ACHN (cell line): Measurements from ENCODE around the gene FRG2C.
"Not testable (repeated sequence)": the region's sequence is repeated elsewhere in the genome, so short reads cannot be mapped to it uniquely, and the experiment has no call there.

Experiments
- DNase-seq: peaks from one replicate; pipeline ENCODE4 v3.0.0-alpha.2; 2015
- in situ Hi-C: cut with HindIII; loops from 2 replicates; pipeline ENCODE4 v1.10.0; 2017; ENCODE audit warnings: low sequenced_read_pairs, low pct_ligation_motif_present, low pct_unique_long_range_greater_than_20kb

FRG2C gene

DNA sequence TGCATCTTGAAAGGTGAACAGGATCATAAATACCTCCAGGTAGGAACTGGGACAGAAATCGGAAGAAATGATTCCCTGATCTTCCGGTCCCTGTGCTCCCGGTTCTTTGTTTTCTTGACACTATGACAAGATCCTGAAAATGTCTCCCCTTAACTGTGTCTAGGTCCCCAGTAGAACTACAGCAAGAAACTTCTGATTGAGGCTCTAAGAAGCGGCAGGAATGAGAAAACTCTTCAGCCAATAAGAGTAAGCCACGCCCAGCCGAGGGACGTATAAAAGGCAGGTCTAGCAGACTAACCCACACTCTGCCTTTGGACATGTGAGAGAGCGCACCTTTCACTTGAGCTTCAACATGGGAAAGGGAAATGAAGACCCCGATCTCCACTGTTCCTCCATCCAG lies at the start of gene FRG2C:
Gene FRG2C (plus strand): TSS at position 301 of the 400 bp plus-strand sequence. CDS start 52 bp downstream, at position 353.
- DNase-seq, in situ Hi-C loops: not testable (repeated sequence)

DNA sequence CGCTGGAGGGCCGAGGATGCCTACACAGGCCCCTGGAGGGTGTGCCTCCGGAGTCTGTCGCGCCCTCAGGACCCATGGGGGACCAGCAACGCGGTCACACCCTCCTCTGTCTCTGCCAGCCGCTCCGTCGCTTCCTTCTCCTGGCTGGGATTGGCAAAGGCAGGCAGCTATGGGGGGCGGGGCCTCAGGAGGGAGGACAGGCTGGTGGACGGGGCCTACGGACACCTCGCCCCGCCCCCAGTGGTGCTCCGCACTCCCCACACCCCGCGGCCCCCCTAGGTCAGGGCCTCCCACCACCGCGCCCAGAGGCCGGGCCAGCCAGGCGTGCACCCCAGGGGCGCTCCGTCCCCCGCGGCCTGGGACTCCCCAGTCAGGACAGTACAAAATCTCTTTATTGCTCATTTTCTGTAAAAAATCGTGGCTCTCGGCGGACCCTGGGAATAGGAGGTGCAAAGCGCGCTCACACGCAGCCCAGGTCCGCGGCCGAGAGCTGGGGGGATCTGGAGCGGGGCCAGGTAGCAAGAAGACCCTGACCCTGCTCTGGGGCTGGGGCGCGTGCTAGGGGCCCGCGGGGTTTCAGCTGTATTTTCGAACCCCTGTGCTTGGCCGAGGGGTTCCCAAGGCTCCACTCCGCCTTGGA lies 45.3 kb upstream of the FRG2C start:
- DNase-seq: peak; percentile 43
- in situ Hi-C loops: not testable (repeated sequence)

DNA sequence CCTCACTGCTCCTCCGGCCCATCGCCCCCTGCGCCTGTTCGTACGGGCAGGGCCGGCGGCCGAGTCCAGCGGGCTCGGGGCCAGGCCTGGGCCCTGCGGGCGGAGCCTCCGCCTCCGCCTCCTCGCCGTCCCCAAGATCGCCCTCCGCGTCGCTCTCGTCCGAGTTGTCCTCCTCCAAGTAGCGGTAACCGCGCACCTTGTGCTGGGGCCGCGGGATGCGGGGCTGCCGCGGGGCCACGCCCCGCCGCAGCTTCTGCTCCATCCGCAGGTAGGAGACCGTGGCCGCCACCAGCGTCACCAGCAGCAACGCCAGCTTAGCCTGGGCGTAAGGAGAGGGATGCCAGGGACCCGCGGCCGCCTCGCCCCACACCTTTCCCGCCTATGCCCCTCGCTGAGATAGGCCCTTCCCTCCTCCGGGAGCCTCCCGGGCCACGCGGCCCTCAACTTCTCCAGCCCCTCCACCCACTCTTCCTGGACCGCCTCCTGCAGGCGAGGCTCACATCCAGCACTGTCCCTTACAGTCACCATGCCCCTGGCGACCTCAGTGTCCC lies 44.6 kb upstream of the FRG2C start:
- DNase-seq, in situ Hi-C loops: not testable (repeated sequence)

DNA sequence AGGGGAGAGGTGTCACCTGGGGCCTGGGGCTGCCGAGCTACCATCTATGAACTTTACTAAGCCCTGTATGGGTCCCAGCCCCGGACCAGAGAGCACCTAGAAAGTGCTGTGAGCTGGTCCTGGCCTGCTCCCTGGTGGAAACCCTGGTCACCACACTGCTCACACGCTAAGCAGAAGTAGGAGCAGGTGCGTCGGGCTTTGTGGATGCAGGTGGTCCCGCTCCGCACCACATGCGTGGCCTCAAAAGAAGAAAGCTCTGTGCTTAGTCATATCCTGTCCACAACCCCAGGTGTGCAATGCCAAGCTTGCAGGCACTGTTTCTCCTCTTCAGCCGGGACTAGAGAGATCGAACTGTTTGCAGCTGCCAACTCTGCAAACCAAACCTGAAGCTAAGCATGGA lies 42.4 kb upstream of the FRG2C start:
- DNase-seq, in situ Hi-C loops: not testable (repeated sequence)

DNA sequence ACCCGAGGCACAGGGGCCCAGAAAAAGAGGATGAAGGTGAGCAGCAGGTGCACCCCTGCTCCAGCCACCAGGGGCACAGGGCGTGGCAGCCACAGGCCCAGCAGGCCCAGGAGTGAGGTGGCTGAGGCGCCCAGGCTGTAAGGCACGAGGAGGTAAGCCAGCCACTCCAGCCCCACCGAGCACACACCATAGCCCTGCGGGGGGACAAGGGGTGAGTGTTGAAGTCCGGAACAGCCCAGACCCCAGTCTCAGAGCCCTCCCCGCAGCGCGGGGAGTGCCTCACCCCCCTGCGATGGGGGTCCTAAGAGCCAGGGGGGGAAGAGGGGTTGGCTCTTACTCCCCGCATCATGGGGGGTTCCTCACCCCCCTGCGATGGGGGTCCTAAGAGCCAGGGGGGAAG lies 40.5 kb upstream of the FRG2C start:
- DNase-seq, in situ Hi-C loops: not testable (repeated sequence)

DNA sequence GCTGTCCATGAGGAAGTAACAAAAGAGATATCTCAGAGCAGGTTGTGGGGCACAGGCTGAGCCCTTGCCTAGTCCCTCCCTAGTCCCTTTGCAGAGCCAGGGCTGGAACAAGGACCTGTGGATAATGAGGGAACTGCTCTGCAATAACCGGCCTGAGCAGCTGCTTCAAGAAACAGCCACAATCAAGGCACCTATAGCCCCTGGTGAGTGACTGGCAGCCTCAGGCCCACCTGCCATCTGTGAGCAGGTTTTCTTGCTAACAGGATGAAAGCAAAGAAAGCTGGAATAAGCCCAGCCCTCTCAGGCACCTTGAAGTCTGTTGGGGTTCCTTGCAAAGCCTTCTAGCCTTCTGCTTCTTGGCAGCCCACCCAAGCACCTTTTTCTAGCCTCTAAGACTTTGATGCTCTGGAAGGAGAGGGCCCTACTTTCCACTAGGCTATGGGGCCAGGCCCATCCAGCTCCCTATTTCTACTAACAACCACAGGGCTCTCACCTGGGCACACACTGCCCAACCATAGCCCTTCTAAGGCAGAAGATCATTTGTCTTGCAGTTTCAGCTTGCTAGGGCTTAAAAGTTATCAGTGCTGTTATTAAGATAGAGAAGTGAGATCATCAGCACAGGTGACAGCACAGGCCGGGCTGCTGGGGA lies 33.1 kb upstream of the FRG2C start:
- DNase-seq, in situ Hi-C loops: not testable (repeated sequence)

DNA sequence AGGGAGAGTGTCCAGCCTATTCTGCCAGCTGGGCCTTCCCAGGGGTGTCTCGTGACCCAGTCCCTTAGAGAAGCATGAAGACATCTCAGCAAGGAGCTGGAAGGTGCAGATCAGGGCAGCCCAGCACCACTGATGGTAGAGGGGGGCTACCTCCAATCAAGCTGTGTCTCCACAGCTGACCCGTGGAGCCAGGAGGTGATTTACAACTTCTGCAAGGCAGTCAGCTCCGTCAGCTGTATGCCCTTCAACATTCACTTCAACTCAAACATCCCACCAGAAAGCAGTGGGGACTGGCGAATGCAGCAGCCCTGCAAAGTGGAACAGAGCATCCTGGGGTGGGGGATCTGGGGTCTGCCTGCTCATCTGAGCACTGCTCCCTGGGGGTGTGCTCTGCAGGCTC lies 32.6 kb upstream of the FRG2C start:
- in situ Hi-C loops: no loop called here
- DNase-seq: no peak

DNA sequence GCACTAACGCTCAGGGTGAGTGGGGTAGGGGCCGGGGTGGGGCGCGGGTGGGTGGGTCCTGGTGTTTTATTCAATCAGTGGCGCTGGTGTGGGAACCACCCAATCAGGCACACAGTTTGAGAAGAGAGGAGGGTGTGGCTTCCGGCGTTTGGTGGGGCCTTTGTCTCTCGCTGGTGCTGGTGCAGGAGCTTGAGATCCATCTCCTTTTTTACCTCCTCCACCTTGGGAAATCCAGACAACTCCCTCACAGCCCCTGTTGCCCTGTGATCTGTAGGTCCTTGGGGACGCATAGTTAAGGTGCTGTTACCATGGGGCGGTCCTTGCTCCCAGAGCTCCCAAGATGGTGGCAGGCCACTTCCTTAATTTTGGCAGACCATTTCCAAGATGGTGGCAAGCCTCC lies 25.2 kb upstream of the FRG2C start:
- DNase-seq, in situ Hi-C loops: not testable (repeated sequence)

DNA sequence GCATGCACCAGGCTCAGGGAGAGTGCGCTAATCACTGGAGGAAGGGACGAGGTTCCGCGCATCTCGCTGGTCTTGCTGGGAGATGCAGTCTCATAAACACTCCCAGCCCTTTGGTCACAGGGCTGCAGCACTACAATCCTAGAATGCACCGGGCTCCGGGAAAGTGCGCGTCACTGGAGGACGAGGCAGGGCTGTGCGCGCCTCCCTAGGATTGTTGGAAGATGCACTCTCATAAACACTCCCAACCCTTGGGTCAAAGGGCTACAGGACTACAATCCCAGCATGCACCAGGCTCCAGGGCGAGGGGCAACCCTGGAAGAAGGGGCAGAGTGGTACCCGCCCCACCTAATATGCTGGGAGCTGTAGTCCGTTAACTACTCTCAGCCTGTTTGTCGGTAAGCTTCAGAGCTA lies 23.0 kb upstream of the FRG2C start:
- DNase-seq, in situ Hi-C loops: not testable (repeated sequence)

DNA sequence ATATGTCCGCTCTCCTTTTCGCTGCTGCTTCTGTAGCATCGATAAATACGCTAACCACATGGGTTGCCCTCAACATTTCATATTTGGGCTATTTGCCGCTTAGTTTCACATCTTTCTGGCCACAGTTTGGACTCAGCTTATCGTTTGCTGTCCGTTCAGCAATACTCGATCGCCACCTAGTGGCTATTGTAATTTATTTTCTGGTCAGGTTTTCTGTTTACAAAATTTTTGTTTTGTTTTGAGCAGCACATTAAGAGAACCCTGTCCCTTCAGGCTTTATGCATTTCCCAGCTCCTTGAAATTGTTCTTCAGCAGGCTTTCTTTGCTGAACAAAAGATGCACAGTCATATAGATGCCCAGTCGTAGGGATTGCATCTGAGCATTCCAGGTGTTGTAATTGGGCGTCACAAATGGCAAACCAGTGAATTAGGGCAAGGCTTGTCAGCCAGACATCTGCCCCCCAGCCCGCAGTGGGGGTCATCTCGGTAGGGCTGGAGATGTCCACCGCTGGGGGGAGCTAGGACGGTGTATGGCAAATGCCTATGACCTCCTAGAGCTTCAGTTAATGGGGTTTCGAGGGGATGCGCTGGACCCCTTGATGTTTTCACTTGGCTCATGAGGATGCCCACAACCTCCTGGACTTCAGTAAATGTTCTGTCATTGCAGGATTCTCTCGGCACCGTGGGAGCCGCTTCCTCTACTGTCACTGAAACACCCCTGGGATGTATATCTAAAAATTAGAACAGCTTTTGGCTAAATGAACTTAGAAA lies 20.9 kb upstream of the FRG2C start:
- in situ Hi-C loops: not testable (repeated sequence)
- peak; percentile 22 for DNase-seq

DNA sequence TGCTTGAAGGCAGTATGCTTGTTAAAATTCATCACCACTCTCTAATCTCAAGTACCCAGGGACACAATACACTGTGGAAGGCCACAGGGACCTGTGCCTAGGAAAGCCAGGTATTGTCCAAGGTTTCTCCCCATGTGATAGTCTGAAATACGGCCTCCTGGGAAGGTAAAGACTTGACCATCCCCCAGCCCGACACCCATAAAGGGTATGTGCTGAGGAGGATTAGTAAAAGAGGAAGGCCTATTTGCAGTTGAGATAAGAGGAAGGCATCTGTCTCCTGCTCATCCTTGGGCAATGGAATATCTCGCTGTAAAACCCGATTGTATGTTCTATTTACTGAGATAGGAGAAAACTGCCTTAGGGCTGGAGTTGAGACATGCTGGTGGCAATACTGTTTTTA lies 18.6 kb upstream of the FRG2C start:
- in situ Hi-C loops, DNase-seq: not testable (repeated sequence)

DNA sequence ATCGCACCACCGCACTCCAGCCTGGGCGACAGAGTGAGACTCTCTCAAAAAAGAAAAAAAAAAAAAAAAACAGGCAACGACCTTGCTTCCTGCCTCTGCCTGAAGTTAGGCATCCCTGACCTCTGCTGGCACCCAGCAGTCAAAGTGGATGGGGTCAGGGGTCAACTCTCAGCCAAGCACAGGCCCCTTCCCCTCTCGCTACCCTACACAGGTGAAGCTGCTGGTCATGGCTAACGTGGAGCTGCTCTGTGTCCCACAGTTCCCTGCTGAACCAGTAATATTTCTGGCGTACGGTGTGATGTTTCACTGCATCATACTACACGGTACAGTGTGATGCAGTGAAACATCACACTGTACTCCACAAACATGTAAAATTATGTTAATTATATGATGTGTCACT lies 13.9 kb upstream of the FRG2C start:
- in situ Hi-C loops: no loop called here

DNA sequence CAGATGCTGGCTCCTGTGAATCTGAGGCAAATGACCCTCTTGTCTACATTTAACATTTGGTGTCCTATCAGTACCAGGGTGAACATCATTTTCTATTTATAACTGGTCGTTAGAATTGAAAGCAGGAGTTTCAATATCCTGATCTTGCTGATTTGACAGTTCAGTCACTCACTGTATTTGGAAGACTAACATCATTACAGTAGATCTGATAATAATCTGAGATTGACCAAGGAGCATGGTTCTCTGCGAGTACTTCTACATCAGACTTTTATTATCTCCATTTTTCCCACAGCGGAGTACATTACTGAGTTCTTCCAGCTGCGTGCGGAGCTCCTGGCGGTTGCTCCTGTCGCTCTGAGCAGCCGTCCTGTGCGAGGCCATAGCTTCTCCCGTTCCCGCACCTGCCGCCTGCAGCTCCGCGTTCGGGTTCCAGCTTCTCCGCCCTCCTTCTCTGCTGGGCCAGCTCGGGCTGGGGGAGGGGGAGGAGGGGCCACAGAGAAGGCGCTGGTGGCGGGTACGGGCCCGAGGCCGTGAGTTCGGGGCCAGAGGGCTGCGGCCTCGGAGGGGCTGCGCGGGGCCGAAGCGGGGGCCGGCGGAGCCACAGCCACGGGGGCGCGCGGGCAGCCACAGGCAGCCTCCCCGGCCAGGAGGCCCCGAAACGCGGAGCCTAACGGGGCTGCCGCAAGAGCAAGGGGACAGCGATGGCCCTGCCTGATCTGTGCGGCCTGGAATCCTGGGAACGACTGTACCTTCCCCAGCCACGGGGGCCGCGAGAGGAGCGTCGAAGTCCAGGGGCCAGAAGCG lies 8.8 kb upstream of the FRG2C start:
- in situ Hi-C loops, DNase-seq: not testable (repeated sequence)

More for the DNA sequence above, 13.9 kb upstream of the FRG2C start:
- no peak for DNase-seq

DNA sequence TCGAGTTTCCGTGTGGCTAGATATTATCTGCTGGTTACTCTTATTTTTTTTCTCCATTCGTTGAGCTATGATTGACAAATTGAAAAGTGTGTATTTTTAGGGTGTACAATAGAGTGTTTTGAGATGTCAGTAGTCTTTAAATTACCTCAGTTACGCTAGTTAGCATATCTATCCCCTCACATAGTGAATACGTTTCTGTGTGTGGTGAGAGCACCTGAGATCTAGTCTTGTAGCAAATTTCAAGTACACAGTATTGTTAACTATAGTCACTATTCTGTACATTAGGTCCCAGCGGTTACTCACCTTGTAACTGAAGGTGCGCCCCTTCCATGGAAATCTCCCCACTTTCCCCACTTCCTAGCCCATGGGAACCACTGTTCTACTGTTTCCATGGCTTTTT lies 8.2 kb upstream of the FRG2C start:
- in situ Hi-C loops, DNase-seq: not testable (repeated sequence)

DNA sequence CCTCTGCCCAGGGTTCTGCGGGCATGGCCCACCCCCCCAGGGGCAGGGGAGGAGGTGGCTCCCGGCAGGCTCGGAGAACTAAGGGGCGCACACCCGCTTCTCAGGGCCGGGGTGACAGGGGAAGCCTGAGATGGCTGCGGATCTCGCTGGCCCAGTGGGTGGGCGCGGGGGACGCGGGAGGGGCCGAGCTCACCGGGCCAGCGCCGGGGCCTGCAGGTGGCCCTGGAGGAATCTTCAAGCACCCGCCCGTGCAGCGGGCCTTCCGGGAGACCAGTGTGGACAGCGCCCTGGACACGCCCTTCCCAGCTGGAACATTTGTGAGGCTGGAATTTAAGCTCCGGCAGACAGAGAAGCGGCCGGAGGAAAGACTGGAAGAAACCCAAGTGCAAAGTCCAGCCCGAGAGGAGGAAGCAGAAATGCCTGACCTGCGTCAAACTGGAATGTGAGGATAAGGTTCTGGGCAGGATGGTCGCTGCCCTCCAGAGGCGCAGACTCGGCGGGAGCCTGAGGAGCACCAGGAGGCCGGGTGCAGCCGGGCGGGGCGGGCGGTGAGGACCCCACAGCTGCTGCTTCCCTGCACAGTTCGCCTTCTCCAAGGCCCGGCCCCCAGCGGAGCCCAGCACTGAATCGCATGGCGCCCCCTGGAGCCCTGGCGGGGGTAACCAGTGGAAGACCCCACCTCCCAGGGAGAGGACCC lies 5.6 kb upstream of the FRG2C start:
- peak; percentile 70 for DNase-seq
- in situ Hi-C loops: not testable (repeated sequence)

DNA sequence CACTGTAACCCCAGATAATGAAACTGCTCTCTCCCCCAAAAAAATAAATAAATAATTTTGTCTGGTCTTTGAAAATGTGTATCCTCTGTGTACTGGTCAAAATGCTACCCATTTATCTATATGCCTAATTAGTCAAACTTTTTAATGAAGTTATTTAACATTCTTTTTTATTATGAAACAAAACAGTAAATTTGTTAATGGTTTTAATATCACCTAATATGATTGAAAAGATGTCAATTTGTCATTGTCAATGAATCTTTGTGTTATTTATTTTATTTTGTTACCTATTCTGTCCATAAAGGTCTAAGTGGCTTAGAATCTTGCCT lies 5.1 kb upstream of the FRG2C start:
- in situ Hi-C loops, DNase-seq: not testable (repeated sequence)

DNA sequence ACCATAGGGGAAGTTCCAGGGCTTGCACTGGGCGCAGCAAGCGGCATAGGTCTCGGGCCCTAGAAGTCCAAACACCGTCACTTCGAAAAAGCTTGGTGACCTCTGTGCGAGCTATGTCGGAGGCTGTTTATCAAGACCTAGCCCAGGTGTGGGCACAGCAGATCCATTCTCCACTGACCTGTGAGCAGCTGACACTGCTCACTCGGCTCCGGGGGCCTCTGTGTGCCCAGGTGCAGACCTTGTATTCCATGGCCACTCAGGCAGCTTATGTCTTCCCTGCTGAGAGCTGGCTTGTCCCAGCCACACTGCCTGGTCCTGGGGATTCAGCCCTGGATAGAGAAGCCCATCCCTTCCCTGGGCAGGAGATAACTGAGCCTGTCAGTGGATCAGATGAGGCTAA lies 1.5 kb downstream of the FRG2C start:
- DNase-seq, in situ Hi-C loops: not testable (repeated sequence)
